Ovary (tissue), 3 donors: ENCODE measurements around the gene FARS2.

Experiments
- CTCF ChIP-seq, 3 donors: fragments of 450-650 bp in 2 of 3; fragments of 200-600 bp in 1 of 3; IDR thresholded peaks; one replicate each; pipeline versions ENCODE4 v1.5.1 to v1.8.0; 2016 to 2022; ENCODE audit warnings: antibody characterized with exemption in 3 of 3, mild to moderate bottlenecking in 1 of 3
- EP300 ChIP-seq: sonication (generic); formaldehyde crosslinking; IDR thresholded peaks from one replicate; pipeline ENCODE4 v1.6.1; 2017; ENCODE audit warnings: antibody characterized with exemption
- POLR2A ChIP-seq: fragments of 450-650 bp; IDR thresholded peaks from one replicate; pipeline ENCODE4 v1.6.1; 2017; ENCODE audit warnings: antibody characterized with exemption, mild to moderate bottlenecking, moderate library complexity
- donor health status: DM: no; HTN: no; CAD: no.

DNA sequence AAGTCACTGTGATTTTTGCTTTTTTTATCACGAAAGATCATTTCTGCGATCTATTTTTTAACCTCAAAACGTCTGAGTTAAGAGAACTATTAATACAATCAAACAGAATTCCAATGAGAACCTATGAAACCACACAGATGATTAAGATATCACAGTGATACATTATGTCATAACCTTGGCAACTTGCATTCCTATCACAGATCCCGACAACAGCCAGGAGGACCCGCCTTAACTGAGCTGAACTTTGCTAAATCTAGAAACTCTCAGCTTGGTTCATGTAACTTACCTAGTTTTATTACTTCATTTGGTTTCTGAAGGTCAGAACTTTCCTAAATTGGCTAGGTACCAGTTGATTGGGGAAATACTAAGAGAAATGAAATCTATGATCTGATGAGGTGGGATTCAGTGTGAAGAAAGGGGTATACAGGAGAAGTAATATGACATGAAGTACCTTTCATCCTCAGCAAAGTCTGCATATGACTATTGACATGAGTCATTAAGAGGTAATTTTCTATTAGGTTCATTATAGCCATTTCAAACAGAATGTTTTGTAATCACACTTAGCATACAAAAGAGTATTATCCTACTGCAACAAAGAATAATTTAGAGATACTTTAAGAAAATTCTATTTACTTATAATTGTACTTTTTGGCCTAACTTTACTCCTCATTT lies 11.7 kb upstream of the FARS2 start:
- TF ChIP-seq CTCF (IDR thresholded peaks at IDR 0.05), result no peak
- TF ChIP-seq EP300, result no peak
- TF ChIP-seq POLR2A, result no peak
